A549 (cell line): ENCODE measurements around the gene TBC1D12.

Source experiments
- JUN ChIP-seq, 2 experiments: fragments of >200 bp; sonication (Bioruptor Twin); formaldehyde crosslinking; IDR thresholded peaks; 2 replicates in 1 of 2; 3 replicates in 1 of 2; pipeline ENCODE4 v1.6.1; 2016 to 2017
- POLR2A ChIP-seq: IDR thresholded peaks from 2 replicates; pipeline ENCODE4 v1.6.1; 2012; ENCODE audit warnings: mild to moderate bottlenecking, low read length
- RAD21 ChIP-seq, 2 experiments: fragments of >200 bp in 1 of 2; sonication (Bioruptor Twin) in 1 of 2; formaldehyde crosslinking in 1 of 2; IDR thresholded peaks in 1 of 2; conservative IDR thresholded peaks in 1 of 2; 2 replicates in 1 of 2; 3 replicates in 1 of 2; pipeline ENCODE4 v1.6.1; 2012 to 2018; ENCODE audit warnings: inconsistent platforms in 1 of 2
- TF ChIP-seq, protein P1 (sequence below): fragments of >200 bp; sonication (Bioruptor Twin); formaldehyde crosslinking; IDR thresholded peaks from 3 replicates; pipeline ENCODE4 v1.5.1; 2016
- TF ChIP-seq, protein P2 (sequence below): fragments of 200-600 bp; sonication (generic); IDR thresholded peaks from 2 replicates; pipeline ENCODE4 v1.6.1; 2016; ENCODE audit warnings: antibody characterized with exemption, mild to moderate bottlenecking, moderate library complexity
- TF ChIP-seq, protein P3 (sequence below): IDR thresholded peaks from 2 replicates; pipeline ENCODE4 v1.6.1; 2012
- TF ChIP-seq, protein P4 (sequence below): fragments of 450-650 bp; IDR thresholded peaks from 2 replicates; pipeline ENCODE4 v1.6.1; 2014; ENCODE audit warnings: antibody characterized with exemption

DNA sequence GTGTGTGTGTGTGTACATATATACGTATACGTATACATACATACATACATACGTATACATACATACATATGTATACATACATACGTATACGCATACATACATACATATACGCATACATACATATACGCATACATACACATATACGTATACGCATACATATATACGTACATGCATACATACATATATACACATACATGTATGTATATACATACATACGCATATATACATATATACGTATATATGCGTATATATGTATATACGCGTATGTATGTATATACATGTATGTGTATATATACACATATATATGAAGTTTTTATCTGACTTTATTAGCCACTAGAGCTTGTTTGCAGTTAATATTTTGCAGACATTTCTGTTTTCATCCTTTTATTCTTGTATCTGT is 63.3 kb downstream of the TBC1D12 start:
- no peak for TF ChIP-seq JUN (IDR thresholded peaks at IDR 0.05)
- TF ChIP-seq, protein P1, sequence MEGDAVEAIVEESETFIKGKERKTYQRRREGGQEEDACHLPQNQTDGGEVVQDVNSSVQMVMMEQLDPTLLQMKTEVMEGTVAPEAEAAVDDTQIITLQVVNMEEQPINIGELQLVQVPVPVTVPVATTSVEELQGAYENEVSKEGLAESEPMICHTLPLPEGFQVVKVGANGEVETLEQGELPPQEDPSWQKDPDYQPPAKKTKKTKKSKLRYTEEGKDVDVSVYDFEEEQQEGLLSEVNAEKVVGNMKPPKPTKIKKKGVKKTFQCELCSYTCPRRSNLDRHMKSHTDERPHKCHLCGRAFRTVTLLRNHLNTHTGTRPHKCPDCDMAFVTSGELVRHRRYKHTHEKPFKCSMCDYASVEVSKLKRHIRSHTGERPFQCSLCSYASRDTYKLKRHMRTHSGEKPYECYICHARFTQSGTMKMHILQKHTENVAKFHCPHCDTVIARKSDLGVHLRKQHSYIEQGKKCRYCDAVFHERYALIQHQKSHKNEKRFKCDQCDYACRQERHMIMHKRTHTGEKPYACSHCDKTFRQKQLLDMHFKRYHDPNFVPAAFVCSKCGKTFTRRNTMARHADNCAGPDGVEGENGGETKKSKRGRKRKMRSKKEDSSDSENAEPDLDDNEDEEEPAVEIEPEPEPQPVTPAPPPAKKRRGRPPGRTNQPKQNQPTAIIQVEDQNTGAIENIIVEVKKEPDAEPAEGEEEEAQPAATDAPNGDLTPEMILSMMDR, result no peak
- no peak for TF ChIP-seq RAD21 (conservative IDR thresholded peaks at IDR 0.05 in 1 of 2, IDR thresholded peaks at IDR 0.05 in 1 of 2)
- TF ChIP-seq, protein P2, sequence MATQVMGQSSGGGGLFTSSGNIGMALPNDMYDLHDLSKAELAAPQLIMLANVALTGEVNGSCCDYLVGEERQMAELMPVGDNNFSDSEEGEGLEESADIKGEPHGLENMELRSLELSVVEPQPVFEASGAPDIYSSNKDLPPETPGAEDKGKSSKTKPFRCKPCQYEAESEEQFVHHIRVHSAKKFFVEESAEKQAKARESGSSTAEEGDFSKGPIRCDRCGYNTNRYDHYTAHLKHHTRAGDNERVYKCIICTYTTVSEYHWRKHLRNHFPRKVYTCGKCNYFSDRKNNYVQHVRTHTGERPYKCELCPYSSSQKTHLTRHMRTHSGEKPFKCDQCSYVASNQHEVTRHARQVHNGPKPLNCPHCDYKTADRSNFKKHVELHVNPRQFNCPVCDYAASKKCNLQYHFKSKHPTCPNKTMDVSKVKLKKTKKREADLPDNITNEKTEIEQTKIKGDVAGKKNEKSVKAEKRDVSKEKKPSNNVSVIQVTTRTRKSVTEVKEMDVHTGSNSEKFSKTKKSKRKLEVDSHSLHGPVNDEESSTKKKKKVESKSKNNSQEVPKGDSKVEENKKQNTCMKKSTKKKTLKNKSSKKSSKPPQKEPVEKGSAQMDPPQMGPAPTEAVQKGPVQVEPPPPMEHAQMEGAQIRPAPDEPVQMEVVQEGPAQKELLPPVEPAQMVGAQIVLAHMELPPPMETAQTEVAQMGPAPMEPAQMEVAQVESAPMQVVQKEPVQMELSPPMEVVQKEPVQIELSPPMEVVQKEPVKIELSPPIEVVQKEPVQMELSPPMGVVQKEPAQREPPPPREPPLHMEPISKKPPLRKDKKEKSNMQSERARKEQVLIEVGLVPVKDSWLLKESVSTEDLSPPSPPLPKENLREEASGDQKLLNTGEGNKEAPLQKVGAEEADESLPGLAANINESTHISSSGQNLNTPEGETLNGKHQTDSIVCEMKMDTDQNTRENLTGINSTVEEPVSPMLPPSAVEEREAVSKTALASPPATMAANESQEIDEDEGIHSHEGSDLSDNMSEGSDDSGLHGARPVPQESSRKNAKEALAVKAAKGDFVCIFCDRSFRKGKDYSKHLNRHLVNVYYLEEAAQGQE, result no peak
- no peak for TF ChIP-seq POLR2A
- TF ChIP-seq, protein P3, sequence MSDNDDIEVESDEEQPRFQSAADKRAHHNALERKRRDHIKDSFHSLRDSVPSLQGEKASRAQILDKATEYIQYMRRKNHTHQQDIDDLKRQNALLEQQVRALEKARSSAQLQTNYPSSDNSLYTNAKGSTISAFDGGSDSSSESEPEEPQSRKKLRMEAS, result no peak
- TF ChIP-seq, protein P4, sequence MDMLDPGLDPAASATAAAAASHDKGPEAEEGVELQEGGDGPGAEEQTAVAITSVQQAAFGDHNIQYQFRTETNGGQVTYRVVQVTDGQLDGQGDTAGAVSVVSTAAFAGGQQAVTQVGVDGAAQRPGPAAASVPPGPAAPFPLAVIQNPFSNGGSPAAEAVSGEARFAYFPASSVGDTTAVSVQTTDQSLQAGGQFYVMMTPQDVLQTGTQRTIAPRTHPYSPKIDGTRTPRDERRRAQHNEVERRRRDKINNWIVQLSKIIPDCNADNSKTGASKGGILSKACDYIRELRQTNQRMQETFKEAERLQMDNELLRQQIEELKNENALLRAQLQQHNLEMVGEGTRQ, result no peak
